GM18499 (cell line): ENCODE data around the gene SSC4D.
"Not testable (repeated sequence)": the region's sequence is repeated elsewhere in the genome, so short reads cannot be mapped to it uniquely, and the experiment has no call there.

Experiments
- ATAC-seq: cut with Tn5 transposase; IDR thresholded peaks from one replicate; pipeline ENCODE4 v1.9.1; 2021; ENCODE audit warnings: moderate number of reproducible peaks; ENCODE audit not compliant: insufficient read depth, unreplicated experiment

Gene SSC4D

GRCh38 chr7:76423666-76424412 is 14.3 kb upstream of the SSC4D start:
- ATAC-seq = no peak

- ATAC-seq = not testable (repeated sequence)
Measured at GRCh38 chr7:76421097-76421496, 11.6 kb upstream of the SSC4D start.

GRCh38 chr7:76417654-76418310 is 8.3 kb upstream of the SSC4D start:
- not testable (repeated sequence) for ATAC-seq

- ATAC-seq = no peak
Measured at GRCh38 chr7:76412249-76412648, 2.8 kb upstream of the SSC4D start.

- no peak for ATAC-seq
Measured at GRCh38 chr7:76411626-76412025, 2.1 kb upstream of the SSC4D start.

GRCh38 chr7:76408121-76408560 is 1.4 kb downstream of the SSC4D start:
- no peak for ATAC-seq

GRCh38 chr7:76407718-76408117 is 1.8 kb downstream of the SSC4D start:
- ATAC-seq = no peak

- no peak for ATAC-seq
Measured at GRCh38 chr7:76405738-76406137, 3.8 kb downstream of the SSC4D start.

- no peak for ATAC-seq
Measured at GRCh38 chr7:76403780-76404494, 5.6 kb downstream of the SSC4D start.

GRCh38 chr7:76403097-76403496 is 6.4 kb downstream of the SSC4D start:
- ATAC-seq = not testable (repeated sequence)

GRCh38 chr7:76400248-76400647 is 9.2 kb downstream of the SSC4D start:
- ATAC-seq = no peak

GRCh38 chr7:76397409-76398183 is 11.9 kb downstream of the SSC4D start:
- ATAC-seq = no peak

GRCh38 chr7:76396864-76397263 is 12.6 kb downstream of the SSC4D start:
- ATAC-seq = no peak

GRCh38 chr7:76395965-76396726 is 13.4 kb downstream of the SSC4D start:
- ATAC-seq = no peak

GRCh38 chr7:76395605-76395964 is 13.9 kb downstream of the SSC4D start:
- ATAC-seq = not testable (repeated sequence)

- no peak for ATAC-seq
Measured at GRCh38 chr7:76394957-76395356, 14.5 kb downstream of the SSC4D start.

- peak; percentile 71 for ATAC-seq
Measured at GRCh38 chr7:76393116-76394031, 16.1 kb downstream of the SSC4D start.

- no peak for ATAC-seq
Measured at GRCh38 chr7:76392531-76393115, 16.9 kb downstream of the SSC4D start.
